Measurements from ENCODE around the gene HOXD10.

DNA sequence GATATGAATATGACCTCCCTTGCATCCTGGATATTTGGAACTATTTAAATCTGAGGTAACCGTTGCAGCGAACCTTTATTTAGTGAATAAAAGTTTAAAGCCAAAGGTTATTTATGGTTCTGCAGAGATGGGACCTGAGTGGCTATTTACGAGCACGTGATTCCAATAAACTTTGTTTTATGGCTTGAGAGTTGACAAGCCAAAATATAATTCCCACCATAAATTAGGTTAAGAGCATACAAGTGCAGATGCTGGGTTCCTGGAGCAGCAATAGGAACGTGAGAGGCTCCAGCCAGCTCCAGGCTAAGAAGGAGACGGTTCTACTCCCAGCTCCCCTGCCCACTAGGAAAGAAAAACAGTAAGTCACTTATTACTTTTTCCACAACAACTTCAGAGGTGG lies 29.5 kb downstream of the HOXD10 start:
- TF ChIP-seq REST (IDR thresholded peaks at IDR 0.05; ENCODE audit: borderline replicate concordance) (no peak), CTCF (IDR thresholded peaks at IDR 0.05; ENCODE audit: poor library complexity, severe bottlenecking) (no peak), TAF1 (IDR thresholded peaks at IDR 0.05; ENCODE audit: low read depth) (no peak), RAD21 (conservative IDR thresholded peaks at IDR 0.05) (no peak), MXI1 (conservative IDR thresholded peaks at IDR 0.05; ENCODE audit: poor library complexity, severe bottlenecking) (no peak)
